Right lung (tissue), 5 donors: ENCODE data around the gene IP6K3. TPM values are rescaled to one million over a fixed set of nuclear protein-coding genes. Genes with fewer than 3 reads are reported as not detected.

Experiments
- DNase-seq, 2 donors: peaks; one replicate each; pipeline ENCODE4 v3.0.0-alpha.2; 2013
- polyA plus RNA-seq, 5 donors: library from polyadenylated mRNA; unstranded; fragments of 120-200 nt; gene quantifications; one replicate each; pipeline versions ENCODE4 v1.2.1 to v1.2.3, GENCODE V29; 2013; ENCODE audit warnings: inconsistent platforms in 1 of 5, low replicate concordance in 1 of 5; ENCODE audit not compliant: insufficient read length in 5 of 5, insufficient read depth in 1 of 5

Gene IP6K3
- polyA plus RNA-seq, 5 donors: 2.4 to 5.5 (median 3.6) TPM

DNA sequence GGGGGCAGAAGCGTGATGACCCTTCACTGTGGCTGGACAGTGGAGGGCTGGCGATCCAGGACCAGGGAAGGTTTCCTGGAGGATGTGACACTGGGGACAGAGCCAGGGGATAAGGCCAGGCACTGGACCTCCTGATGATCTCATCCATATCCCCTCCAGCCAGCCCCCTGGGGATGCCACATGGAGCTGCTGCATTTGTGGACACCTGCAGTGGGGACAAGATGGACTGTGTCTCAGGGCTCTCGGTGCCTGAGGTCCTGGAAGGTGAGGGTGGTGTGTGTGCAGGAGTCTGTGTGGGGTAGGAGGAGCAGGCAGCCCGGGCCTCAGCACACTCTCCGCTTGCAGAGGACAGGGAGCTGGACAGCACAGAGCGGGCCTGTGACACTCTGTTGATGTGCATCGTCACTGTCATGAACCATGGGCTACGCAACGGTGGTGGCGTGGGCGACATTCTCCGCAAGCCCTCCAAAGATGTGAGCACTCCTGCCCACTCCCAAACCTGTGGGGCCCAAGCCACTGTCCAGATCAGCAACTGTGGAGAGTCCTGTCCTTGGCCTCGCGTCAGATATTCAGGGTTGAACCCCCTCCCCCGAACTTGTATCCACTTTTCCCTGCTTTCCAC lies 55.1 kb downstream of the IP6K3 start:
- DNase-seq: no peak

DNA sequence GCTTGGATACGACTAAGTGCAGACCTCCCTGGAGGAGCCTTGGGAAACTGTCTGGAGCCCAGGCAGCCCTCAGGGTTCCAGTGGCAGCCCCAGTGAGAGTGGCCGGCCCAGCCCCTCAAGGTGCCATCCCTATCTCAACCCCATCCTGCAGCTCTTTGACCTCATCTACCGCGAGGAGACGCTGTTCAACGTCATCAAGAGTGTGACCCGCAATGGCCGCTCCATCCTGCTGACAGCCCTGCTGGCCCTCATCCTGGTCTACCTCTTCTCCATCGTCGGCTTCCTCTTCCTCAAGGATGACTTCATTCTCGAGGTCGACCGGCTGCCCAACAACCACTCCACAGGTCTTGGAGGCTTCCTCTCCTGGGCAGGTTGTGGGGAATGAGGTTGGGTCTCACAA lies 55.9 kb downstream of the IP6K3 start:
- DNase-seq: no peak

- DNase-seq: no peak
Observed at GRCh38 chr6:33689879-33690278, 56.8 kb downstream of the IP6K3 start.

GRCh38 chr6:33689148-33689494 lies 57.6 kb downstream of the IP6K3 start:
- DNase-seq: no peak

DNA sequence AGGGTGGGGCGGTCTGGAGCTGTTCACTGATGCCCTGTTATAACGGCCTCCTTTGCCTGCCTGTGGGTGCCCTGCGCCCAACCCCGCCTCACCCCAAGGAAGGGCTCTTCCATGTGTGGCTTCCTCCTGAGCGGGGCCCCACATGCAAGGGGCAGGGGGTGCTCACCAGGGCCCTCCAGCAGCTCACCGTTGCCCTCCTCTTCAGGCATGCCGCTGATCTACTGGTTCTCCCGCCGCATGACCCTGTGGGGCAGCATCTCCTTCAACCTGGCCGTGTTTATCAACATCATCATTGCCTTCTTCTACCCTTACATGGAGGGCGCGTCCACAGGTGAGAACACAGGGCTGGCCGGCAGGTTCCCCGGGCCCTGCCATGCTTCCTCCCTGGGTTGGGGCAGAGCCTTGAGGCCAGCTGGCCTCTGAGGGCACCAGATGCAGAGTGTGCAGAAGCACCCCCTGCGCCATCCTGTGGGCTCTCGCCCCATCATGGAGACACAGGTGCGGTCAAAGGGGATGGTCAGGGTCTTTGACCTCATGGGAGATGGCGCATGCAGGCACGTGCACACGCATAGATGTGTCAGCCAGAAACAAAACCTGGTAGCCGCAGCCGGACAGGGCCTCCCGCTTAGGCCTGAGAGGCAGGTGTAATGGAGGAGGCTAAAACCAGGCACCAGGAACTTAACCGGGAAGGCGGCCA lies 58.1 kb downstream of the IP6K3 start:
- DNase-seq: no peak

DNA sequence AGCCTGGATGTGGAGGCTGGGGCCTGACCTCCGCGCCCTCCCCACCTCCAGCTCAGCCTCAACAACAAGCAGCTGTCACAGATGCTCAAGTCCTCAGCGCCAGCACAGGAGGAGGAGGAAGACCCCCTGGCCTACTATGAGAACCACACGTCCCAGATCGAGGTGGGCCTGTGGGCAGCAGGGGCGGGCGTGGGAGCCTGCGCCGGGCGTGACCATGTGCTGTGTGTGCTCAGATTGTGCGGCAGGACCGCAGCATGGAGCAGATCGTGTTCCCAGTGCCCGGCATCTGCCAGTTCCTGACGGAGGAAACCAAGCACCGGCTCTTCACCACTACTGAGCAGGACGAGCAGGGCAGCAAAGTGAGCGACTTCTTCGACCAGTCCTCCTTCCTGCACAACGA lies 58.7 kb downstream of the IP6K3 start:
- no peak for DNase-seq

- DNase-seq: no peak
Observed at GRCh38 chr6:33686981-33687975, 59.4 kb downstream of the IP6K3 start.

DNA sequence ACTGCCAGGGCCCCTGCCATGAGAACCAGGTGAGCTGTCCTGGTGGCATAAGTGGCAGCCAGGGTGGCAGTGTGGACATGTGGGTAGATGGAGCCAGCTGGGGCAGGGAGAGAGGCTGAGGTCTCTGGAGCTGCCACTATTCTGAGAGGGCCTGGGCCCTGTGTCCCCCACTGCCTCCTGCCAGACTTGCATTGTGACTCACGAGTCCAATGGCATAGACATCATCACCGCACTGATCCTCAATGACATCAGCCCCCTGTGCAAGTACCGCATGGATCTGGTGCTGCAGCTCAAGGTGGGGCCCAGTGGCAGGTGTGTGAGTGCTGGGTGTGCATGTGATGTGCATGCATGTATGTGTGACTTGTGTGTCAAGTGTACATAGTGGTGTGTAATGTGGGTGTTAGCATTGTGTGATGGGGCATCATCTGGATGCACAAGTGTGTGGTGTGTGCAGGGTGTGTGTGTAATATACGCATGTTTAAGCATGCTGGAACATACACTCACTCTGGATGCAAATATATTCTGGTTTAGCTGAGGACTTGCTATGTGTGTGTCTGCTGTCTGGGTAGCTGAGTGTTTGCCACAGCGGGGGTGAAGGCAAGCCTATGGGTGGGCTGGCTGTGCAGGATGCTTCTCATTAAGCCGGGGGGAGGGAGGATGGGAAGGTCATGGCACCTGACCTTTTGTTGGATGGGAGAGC lies 60.3 kb downstream of the IP6K3 start:
- DNase-seq: no peak

DNA sequence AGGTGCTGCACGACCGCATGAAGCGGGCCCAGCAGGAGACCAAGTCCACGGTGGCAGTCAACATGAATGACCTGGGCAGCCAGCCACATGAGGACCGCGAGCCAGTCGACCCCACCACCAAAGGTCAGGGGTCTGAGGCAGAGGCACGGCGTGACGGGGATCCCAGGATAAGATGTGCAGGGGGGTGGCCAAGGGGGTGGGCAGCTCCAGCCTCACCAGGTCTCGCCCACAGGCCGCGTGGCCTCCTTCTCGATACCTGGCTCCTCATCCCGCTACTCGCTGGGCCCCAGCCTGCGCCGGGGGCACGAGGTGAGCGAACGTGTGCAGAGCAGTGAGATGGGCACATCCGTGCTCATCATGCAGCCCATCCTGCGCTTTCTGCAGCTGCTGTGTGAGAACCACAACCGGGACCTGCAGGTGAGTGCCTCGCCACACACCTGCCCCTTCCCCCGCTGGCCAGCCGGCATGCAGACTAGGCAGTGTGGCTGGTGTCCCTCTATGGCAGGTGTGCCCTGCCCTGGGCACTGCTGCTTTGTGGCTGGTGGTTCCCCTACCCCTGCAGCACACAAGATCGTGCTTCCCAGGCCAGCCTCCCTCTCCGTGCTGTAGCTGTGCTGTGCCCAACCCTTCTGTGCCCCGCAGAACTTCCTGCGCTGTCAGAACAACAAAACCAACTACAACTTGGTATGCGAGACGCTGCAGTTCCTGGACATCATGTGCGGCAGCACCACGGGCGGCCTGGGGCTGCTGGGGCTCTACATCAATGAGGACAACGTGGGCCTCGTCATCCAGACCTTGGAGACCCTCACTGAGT lies 61.1 kb downstream of the IP6K3 start:
- DNase-seq: no peak

- no peak for DNase-seq
Observed at GRCh38 chr6:33684983-33685382, 61.7 kb downstream of the IP6K3 start.

- no peak for DNase-seq
Observed at GRCh38 chr6:33684428-33684896, 62.2 kb downstream of the IP6K3 start.

DNA sequence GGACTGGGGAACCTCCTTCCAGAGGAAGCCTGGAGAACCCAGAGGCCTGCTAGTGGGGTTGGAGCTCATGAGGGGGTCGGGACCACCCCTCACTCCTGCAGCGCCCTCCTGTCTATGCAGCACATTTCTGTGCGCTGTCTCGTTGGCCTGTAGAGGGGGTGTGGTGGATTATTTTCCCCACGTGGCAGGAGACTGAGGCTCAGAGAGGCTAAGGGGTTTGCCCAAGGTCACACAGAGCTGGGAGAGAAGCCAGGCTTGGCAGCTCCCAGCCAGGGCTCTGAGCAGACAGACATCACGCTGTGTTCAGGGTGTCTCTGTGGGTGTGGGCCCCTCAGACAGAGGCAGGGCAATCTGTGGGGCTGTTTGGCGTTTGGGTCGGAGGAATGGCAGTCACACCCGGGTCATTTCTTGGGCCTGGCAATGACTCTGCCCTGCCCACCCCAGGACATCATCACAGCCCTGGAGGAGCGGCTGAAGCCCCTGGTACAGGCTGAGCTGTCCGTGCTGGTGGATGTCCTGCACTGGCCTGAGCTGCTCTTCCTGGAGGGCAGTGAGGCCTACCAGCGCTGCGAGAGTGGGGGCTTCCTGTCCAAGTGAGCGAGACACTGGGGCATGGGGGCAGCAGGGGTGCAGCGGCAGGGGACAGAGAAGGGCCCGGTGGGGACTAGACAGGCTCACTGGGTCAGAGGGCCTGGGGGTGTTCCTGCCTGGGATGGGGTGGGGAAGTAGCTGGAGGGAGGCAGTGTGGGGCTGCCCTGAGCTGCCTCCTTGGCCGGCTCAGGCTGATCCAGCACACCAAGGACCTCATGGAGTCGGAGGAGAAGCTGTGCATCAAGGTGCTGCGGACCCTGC lies 62.9 kb downstream of the IP6K3 start:
- DNase-seq: no peak

DNA sequence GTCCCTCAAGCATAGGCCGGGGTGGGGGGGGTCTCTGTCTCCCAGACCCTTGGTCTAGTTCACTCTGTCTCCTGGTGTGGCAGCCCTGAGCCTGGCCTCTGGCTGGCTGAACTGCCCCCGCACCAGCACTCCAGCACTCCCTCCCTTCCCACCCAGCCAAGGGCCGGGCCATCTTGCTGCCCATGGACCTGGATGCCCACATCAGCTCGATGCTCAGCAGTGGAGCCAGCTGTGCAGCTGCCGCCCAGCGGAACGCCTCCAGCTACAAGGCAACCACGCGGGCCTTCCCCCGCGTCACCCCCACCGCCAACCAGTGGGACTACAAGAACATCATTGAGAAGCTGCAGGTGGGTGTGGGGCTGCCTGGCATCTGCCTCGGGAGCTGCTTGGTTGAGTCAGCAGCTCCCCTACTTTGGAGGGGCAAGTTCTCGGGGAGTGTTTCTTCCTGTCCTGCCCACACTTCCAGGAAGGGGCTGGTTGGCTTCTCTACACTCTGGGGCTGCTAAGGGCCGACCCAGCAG lies 63.6 kb downstream of the IP6K3 start:
- DNase-seq: no peak

DNA sequence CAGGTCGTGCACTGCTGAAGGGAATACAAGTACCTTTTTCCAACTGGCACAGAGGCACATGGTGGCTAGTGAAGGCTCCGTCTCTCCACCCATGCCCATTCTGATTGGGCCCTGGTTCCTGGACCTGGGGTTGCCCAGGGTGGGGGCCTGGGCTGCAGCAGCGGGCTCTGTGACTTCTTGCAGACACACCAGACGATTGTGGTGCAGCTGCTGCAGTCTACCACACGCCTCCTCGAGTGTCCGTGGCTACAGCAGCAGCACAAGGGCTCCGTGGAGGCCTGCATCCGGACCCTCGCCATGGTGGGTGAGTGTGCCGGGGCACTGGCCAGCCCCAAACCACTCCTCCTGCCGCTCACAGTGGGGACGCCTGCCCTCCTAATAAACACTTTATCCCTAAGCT lies 64.4 kb downstream of the IP6K3 start:
- DNase-seq: no peak

DNA sequence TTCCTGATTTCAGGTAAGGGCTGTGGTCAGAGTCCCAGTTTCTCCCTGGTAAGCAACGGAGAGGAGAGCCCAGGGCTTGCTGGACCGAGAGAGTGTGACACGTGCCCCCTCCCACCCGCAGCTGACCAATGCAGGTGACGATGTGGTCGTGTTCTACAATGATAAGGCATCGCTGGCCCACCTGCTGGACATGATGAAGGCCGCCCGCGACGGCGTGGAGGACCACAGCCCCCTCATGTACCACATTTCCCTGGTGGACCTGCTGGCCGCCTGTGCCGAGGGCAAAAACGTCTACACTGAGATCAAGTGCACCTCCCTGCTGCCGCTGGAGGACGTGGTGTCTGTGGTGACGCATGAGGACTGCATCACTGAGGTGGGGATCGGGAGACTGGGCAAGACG lies 66.9 kb downstream of the IP6K3 start:
- DNase-seq: no peak

- DNase-seq: no peak
Observed at GRCh38 chr6:33678932-33679490, 67.7 kb downstream of the IP6K3 start.

GRCh38 chr6:33678233-33678931 lies 68.3 kb downstream of the IP6K3 start:
- no peak for DNase-seq

DNA sequence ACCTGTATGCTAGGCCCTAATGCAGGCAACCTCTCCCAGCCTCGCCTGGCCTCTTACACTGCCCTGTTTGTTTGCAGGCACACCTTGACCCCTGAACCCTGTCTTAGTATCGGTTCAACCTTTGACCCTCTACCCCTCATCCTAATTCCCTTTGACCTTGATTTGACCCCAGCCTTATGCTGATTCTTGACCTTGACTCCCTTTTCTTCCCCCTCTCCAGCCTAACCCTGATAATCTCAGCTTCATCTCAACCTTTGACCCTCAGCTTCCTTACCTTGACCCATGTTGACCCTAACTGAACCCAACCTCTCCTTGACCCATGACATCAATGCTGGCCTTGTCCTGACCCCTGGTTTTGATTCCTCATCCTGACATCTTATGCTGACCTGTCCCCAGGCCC lies 69.0 kb downstream of the IP6K3 start:
- no peak for DNase-seq

GRCh38 chr6:33677143-33677660 lies 69.5 kb downstream of the IP6K3 start:
- DNase-seq: no peak
